Panc1 (cell line): ENCODE measurements around the gene RGPD8. TPM values are rescaled to one million over a fixed set of nuclear protein-coding genes. Genes with fewer than 3 reads are reported as not detected.

Experiments
- ATAC-seq: fragments of 200-7000 bp; cut with Tn5 transposase; 2 replicates; pipeline ENCODE4 v1.9.1; 2020; ENCODE audit warnings: mild to moderate bottlenecking, moderate library complexity
- BruUV-seq: library from RNA; stranded (reverse); fragments of 400-500 nt; replicated peaks from 2 replicates; lab custom pipeline; 2021; lab: Mats Ljungman, UMichigan
- CTCF ChIA-PET: fragments of 300-600 bp; sonication (Branson Sonifier 250); formaldehyde crosslinking; loops from one replicate; lab custom pipeline; 2022; ENCODE audit warnings: antibody characterized with exemption; lab: Charles Lee
- POLR2A ChIA-PET: fragments of 300-600 bp; sonication (Branson Sonifier 250); formaldehyde crosslinking; loops from one replicate; lab custom pipeline; 2022; ENCODE audit warnings: antibody characterized with exemption; lab: Charles Lee
- DNase-seq: peaks from one replicate; pipeline ENCODE4 v3.0.0-alpha.2; 2010; ENCODE audit warnings: low read depth, low spot score
- H3K27ac ChIP-seq: 2 replicates; pipeline ENCODE4 v1.5.1; 2011; ENCODE audit warnings: mild to moderate bottlenecking, low read length, inconsistent platforms
- H3K27me3 ChIP-seq: fragments of 200-500 bp; sonication (Bioruptor generic); 2 replicates; pipeline ENCODE4 v1.6.0; 2014; ENCODE audit warnings: low read length, inconsistent platforms; ENCODE audit not compliant: control insufficient read depth, insufficient read depth
- H3K36me3 ChIP-seq: fragments of 200-500 bp; sonication (Bioruptor generic); 2 replicates; pipeline ENCODE4 v1.5.1; 2014; ENCODE audit warnings: inconsistent platforms, mild to moderate bottlenecking, low read length, moderate library complexity; ENCODE audit not compliant: control insufficient read depth, insufficient read depth
- H3K4me1 ChIP-seq: 2 replicates; pipeline ENCODE4 v1.5.1; 2011; ENCODE audit warnings: inconsistent platforms, mild to moderate bottlenecking, low read length, moderate library complexity; ENCODE audit not compliant: control insufficient read depth, insufficient read depth
- H3K4me3 ChIP-seq, 2 experiments: 2 replicates each; pipeline ENCODE4 v1.5.1; 2011 to 2012; ENCODE audit warnings: low read depth in 2 of 2, low read length in 2 of 2, mild to moderate bottlenecking in 2 of 2, inconsistent platforms in 1 of 2, moderate library complexity in 1 of 2
- H3K9me3 ChIP-seq: fragments of 200-500 bp; sonication (Bioruptor generic); 2 replicates; pipeline ENCODE4 v1.5.1; 2014; ENCODE audit warnings: low read depth, mild to moderate bottlenecking, inconsistent platforms, low read length, moderate library complexity; ENCODE audit not compliant: control insufficient read depth, insufficient read depth
- CTCF ChIP-seq: fragments of 450-650 bp; IDR thresholded peaks from 2 replicates; pipeline ENCODE4 v1.5.1; 2017; ENCODE audit warnings: mild to moderate bottlenecking
- POLR2AphosphoS5 ChIP-seq: IDR thresholded peaks from 2 replicates; pipeline ENCODE4 v1.6.1; 2012; ENCODE audit warnings: mild to moderate bottlenecking, low read depth, low read length, moderate library complexity
- REST ChIP-seq, 2 experiments: IDR thresholded peaks; 2 replicates each; pipeline ENCODE4 v1.6.1; 2011 to 2012; ENCODE audit warnings: low read depth in 2 of 2, control low read depth in 1 of 2, low read length in 1 of 2, mild to moderate bottlenecking in 1 of 2, moderate library complexity in 1 of 2; ENCODE audit not compliant: insufficient read depth in 1 of 2
- SIN3A ChIP-seq: IDR thresholded peaks from 2 replicates; pipeline ENCODE4 v1.6.1; 2012; ENCODE audit warnings: low read depth, mild to moderate bottlenecking, low read length, moderate library complexity, borderline replicate concordance; ENCODE audit not compliant: insufficient read depth
- TCF7L2 ChIP-seq: IDR thresholded peaks from 2 replicates; pipeline ENCODE4 v1.6.1; 2011; ENCODE audit warnings: mild to moderate bottlenecking, low read depth, low read length, inconsistent platforms
- in situ Hi-C: cut with HindIII; loops from 2 replicates; pipeline ENCODE4 v1.10.0; 2016; ENCODE audit warnings: low sequenced_read_pairs, low pct_unique_long_range_greater_than_20kb
- intact Hi-C: fragments of 100-400 bp; cut with micrococcal nuclease; formaldehyde crosslinking; loops from one replicate; pipeline ENCODE4 v1.10.0; 2022; ENCODE audit not compliant: unreplicated experiment
- total RNA-seq: library from RNA; stranded (reverse); gene quantifications from one replicate; pipeline ENCODE4 v1.2.1, GENCODE V29; 2021; ENCODE audit not compliant: unreplicated experiment

RGPD8 gene
- total RNA-seq, 1 experiment from 2014 or later = 20.9 TPM

GRCh38 chr2:112462178-112462577, 28.7 kb upstream of the RGPD8 start:
- intact Hi-C loops = no loop called here
- no peaks in the 10 kb centered on the region for H3K9me3 ChIP-seq
- no peak overlapping the region for H3K27ac ChIP-seq
- no peaks in the 10 kb centered on the region for H3K36me3 ChIP-seq
- H3K27me3 ChIP-seq = peaks cover 2% of the 10 kb centered on the region; the same call in 1 of the 2 replicates
- no peak for ATAC-seq
- BruUV-seq = no TSS peak
- no peaks in the 10 kb centered on the region for H3K4me1 ChIP-seq
- no peak overlapping the region for H3K4me3 ChIP-seq
- no peak for TF ChIP-seq POLR2AphosphoS5
- TF ChIP-seq SIN3A = no peak
- no peak for TF ChIP-seq TCF7L2
- no peak for TF ChIP-seq CTCF
- no peak for TF ChIP-seq REST (IDR thresholded peaks at IDR 0.05; ENCODE audit: insufficient read depth in 1 of 2, low read depth in 2 of 2, low read length in 1 of 2)
- no peak for DNase-seq
- in situ Hi-C loops = no loop called here
- ChIA-PET POLR2A (no interaction called here), CTCF (no interaction called here)

- in situ Hi-C loops (no loop called here), intact Hi-C loops (no loop called here)
- no peak overlapping the region for H3K4me3 ChIP-seq
- TF ChIP-seq SIN3A (no peak), CTCF (no peak), POLR2AphosphoS5 (no peak), TCF7L2 (no peak), REST (IDR thresholded peaks at IDR 0.05; ENCODE audit: insufficient read depth in 1 of 2, low read depth in 2 of 2, low read length in 1 of 2) (no peak)
- no peaks in the 10 kb centered on the region for H3K36me3 ChIP-seq
- no TSS peak for BruUV-seq
- H3K9me3 ChIP-seq = no peaks in the 10 kb centered on the region
- no peak for DNase-seq
- no peak overlapping the region for H3K27ac ChIP-seq
- ChIA-PET CTCF (no interaction called here), POLR2A (no interaction called here)
- no peak for ATAC-seq
- H3K27me3 ChIP-seq = peaks cover 2% of the 10 kb centered on the region; the same call in 1 of the 2 replicates
- H3K4me1 ChIP-seq = no peaks in the 10 kb centered on the region
Observed at GRCh38 chr2:112459372-112459771, 25.9 kb upstream of the RGPD8 start.
